ENCODE measurements around the gene CES2.

DNA sequence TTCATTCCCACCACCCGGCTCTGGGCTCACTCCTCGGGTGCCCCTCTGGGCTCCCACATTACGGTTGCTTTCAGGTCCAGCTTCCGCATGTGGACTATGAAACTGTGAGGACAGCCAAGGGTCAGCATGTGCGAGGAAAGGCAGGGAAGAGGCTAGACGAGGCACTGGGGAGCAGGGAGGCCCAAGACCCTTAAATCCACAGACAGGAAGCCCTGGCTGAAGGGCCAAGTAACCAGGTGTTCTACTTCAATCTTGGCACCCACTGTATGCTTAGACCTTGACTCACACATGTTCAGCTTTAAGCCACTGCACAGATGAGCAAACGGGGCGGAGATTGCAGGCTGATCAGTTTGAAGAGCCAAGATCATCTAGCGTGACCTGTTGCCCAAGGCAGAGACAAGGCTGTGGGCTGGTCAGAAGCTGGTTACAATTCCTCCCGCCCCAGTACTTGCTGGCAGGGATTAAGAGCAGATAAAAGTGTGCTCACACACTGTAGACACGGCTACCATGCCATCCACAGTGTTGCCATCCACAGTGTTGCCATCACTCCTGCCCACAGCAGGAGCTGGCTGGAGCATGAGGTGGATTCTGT lies 53.0 kb downstream of the CES2 start, which contains the start of gene CES4A:
- TF ChIP-seq, protein P1, sequence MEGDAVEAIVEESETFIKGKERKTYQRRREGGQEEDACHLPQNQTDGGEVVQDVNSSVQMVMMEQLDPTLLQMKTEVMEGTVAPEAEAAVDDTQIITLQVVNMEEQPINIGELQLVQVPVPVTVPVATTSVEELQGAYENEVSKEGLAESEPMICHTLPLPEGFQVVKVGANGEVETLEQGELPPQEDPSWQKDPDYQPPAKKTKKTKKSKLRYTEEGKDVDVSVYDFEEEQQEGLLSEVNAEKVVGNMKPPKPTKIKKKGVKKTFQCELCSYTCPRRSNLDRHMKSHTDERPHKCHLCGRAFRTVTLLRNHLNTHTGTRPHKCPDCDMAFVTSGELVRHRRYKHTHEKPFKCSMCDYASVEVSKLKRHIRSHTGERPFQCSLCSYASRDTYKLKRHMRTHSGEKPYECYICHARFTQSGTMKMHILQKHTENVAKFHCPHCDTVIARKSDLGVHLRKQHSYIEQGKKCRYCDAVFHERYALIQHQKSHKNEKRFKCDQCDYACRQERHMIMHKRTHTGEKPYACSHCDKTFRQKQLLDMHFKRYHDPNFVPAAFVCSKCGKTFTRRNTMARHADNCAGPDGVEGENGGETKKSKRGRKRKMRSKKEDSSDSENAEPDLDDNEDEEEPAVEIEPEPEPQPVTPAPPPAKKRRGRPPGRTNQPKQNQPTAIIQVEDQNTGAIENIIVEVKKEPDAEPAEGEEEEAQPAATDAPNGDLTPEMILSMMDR (IDR thresholded peaks at IDR 0.05; ENCODE audit: low read length), result no peak
- no peak for TF ChIP-seq EZH2 (IDR thresholded peaks at IDR 0.05; ENCODE audit: borderline replicate concordance, low read length)
